ENCODE data around the gene SDF4. TPM values are rescaled to one million over a fixed set of nuclear protein-coding genes. Genes with fewer than 3 reads are reported as not detected.

SDF4 gene
- total RNA-seq, 2 donors from 2014 or later: 85.9 to 95.6 TPM

DNA sequence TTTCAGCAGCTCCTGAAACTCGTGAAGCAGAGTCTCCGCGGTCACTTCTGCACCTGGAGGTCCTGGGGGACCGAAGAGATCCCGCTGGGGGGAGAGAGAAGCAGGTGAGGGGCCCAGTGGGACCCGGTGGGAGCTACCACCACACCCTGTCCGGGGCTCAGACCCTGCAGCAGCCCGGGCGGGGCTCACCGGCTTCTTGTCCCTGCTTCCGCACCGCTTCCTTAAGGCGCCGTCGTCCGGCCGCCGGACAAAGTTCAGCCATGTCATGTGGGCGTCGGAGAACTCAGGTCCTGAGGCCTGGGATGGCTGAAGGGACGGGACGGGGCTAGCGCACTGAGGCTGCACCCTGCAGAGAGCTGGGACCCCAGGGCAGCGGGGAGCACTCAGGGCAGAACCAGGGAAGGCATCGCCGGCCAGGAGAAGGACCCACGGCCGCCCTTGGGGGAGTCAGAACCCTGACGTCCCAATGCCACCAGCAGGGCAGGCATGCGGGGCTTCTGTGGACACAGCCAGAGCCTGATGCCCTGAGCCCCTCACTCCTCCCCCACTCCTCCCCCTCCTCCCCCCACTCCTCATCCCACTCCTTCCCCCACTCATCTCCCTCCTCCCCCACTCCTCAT lies 12.5 kb upstream of the SDF4 start:
- H3K27me3 ChIP-seq (ENCODE audit: control insufficient read depth, insufficient read depth, low read length, poor library complexity, severe bottlenecking): peaks cover 12% of the 10 kb centered on the region
- peaks cover 1% of the 10 kb centered on the region for H3K27me3 Mint-ChIP-seq (ENCODE audit: insufficient read depth)
- no peak overlapping the region for H3K27ac ChIP-seq (ENCODE audit: low read depth, low read length)
- no peaks in the 10 kb centered on the region for H3K4me1 Mint-ChIP-seq
- TF ChIP-seq, protein P1, sequence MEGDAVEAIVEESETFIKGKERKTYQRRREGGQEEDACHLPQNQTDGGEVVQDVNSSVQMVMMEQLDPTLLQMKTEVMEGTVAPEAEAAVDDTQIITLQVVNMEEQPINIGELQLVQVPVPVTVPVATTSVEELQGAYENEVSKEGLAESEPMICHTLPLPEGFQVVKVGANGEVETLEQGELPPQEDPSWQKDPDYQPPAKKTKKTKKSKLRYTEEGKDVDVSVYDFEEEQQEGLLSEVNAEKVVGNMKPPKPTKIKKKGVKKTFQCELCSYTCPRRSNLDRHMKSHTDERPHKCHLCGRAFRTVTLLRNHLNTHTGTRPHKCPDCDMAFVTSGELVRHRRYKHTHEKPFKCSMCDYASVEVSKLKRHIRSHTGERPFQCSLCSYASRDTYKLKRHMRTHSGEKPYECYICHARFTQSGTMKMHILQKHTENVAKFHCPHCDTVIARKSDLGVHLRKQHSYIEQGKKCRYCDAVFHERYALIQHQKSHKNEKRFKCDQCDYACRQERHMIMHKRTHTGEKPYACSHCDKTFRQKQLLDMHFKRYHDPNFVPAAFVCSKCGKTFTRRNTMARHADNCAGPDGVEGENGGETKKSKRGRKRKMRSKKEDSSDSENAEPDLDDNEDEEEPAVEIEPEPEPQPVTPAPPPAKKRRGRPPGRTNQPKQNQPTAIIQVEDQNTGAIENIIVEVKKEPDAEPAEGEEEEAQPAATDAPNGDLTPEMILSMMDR (conservative IDR thresholded peaks at IDR 0.05): no peak
- no peaks in the 10 kb centered on the region for H3K4me1 ChIP-seq (ENCODE audit: control insufficient read depth, insufficient read depth, low read length)
- H3K36me3 Mint-ChIP-seq (ENCODE audit: low read depth): no peaks in the 10 kb centered on the region
- 90 to 92% methylated on average over 19 to 29 of the region's 30 CpGs for WGBS, 2 experiments (ENCODE audit: insufficient coverage in 1 of 2, insufficient read length in 1 of 2)
- no peaks in the 10 kb centered on the region for H3K9me3 Mint-ChIP-seq
- no peaks in the 10 kb centered on the region for H3K9me3 ChIP-seq (ENCODE audit: control insufficient read depth, low read length)
- no peaks in the 10 kb centered on the region for H3K36me3 ChIP-seq (ENCODE audit: control insufficient read depth, insufficient read depth, low read length)
- no peak for DNase-seq
- H3K4me3 ChIP-seq (ENCODE audit: low read length): no peak overlapping the region
- H3K27ac Mint-ChIP-seq: no peak overlapping the region
- H3K9ac ChIP-seq (ENCODE audit: extremely low read depth, low read length, poor library complexity, severe bottlenecking): no peak overlapping the region
- H3K4me3 Mint-ChIP-seq: no peak overlapping the region

GRCh38 chr1:1243807-1244191 lies 12.0 kb upstream of the SDF4 start:
- 86 to 88% methylated on average over 4 to 23 of the region's 23 CpGs for WGBS, 2 experiments (ENCODE audit: insufficient coverage in 1 of 2, insufficient read length in 1 of 2)
- H3K27ac ChIP-seq (ENCODE audit: low read depth, low read length): no peak overlapping the region
- peaks cover 12% of the 10 kb centered on the region for H3K27me3 ChIP-seq (ENCODE audit: control insufficient read depth, insufficient read depth, low read length, poor library complexity, severe bottlenecking)
- H3K9ac ChIP-seq (ENCODE audit: extremely low read depth, low read length, poor library complexity, severe bottlenecking): no peak overlapping the region
- no peaks in the 10 kb centered on the region for H3K4me1 Mint-ChIP-seq
- H3K36me3 ChIP-seq (ENCODE audit: control insufficient read depth, insufficient read depth, low read length): no peaks in the 10 kb centered on the region
- H3K4me3 ChIP-seq (ENCODE audit: low read length): no peak overlapping the region
- H3K36me3 Mint-ChIP-seq (ENCODE audit: low read depth): no peaks in the 10 kb centered on the region
- no peak overlapping the region for H3K27ac Mint-ChIP-seq
- H3K27me3 Mint-ChIP-seq (ENCODE audit: insufficient read depth): peaks cover 1% of the 10 kb centered on the region
- H3K4me3 Mint-ChIP-seq: no peak overlapping the region
- TF ChIP-seq, protein P1 (conservative IDR thresholded peaks at IDR 0.05): no peak
- no peaks in the 10 kb centered on the region for H3K9me3 ChIP-seq (ENCODE audit: control insufficient read depth, low read length)
- no peaks in the 10 kb centered on the region for H3K9me3 Mint-ChIP-seq
- no peaks in the 10 kb centered on the region for H3K4me1 ChIP-seq (ENCODE audit: control insufficient read depth, insufficient read depth, low read length)
- DNase-seq: no peak

DNA sequence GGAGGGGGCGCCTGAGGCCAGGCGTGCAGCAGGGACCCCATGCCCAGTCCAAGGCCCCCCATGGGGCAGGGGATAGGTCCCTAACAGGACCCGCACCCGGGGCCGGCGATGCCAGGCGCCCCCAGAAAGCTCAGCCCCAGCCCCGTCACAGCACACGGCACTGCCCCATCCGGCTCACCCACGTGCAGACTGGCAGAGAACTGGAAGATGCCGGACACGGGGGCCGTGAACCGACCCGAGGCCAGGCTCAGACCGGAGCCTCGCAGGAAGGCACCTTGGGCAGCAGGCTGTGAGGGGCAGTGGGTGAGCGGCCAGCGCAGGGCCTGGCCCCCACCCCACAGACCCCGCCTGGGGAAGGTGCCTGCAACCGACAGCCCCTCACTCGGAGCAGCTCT lies 11.5 kb upstream of the SDF4 start:
- H3K36me3 ChIP-seq (ENCODE audit: control insufficient read depth, insufficient read depth, low read length): no peaks in the 10 kb centered on the region
- no peaks in the 10 kb centered on the region for H3K36me3 Mint-ChIP-seq (ENCODE audit: low read depth)

More for the DNA sequence above, 11.5 kb upstream of the SDF4 start:
- H3K9me3 Mint-ChIP-seq: no peaks in the 10 kb centered on the region
- Histone ChIP-seq H3K27me3 (ENCODE audit: control insufficient read depth, insufficient read depth, low read length, poor library complexity, severe bottlenecking) (peaks cover 12% of the 10 kb centered on the region), H3K4me3 (ENCODE audit: low read length) (no peak overlapping the region), H3K27ac (ENCODE audit: low read depth, low read length) (no peak overlapping the region), H3K4me1 (ENCODE audit: control insufficient read depth, insufficient read depth, low read length) (no peaks in the 10 kb centered on the region), H3K9me3 (ENCODE audit: control insufficient read depth, low read length) (no peaks in the 10 kb centered on the region), H3K9ac (ENCODE audit: extremely low read depth, low read length, poor library complexity, severe bottlenecking) (no peak overlapping the region)
- no peak overlapping the region for H3K27ac Mint-ChIP-seq
- TF ChIP-seq, protein P1 (conservative IDR thresholded peaks at IDR 0.05): no peak
- whole genome bisulfite sequencing, 2 experiments (ENCODE audit: insufficient coverage in 1 of 2, insufficient read length in 1 of 2): 93 to 96% methylated on average over 13 to 23 of the region's 23 CpGs
- no peak overlapping the region for H3K4me3 Mint-ChIP-seq
- H3K27me3 Mint-ChIP-seq (ENCODE audit: insufficient read depth): peaks cover 1% of the 10 kb centered on the region
- no peak for DNase-seq
- no peaks in the 10 kb centered on the region for H3K4me1 Mint-ChIP-seq

Measured in endodermal cell (in vitro differentiated cells).